Muscle layer of colon (tissue), 2 donors: ENCODE measurements around the gene CES3.

Experiments
- H3K27ac ChIP-seq: one replicate; pipeline ENCODE4 v1.7.0; 2013; ENCODE audit warnings: low read depth, mild to moderate bottlenecking, low read length, moderate library complexity
- H3K27me3 ChIP-seq, 2 donors: one replicate each; pipeline ENCODE4 v1.7.0; 2013; ENCODE audit warnings: low read length in 2 of 2, mild to moderate bottlenecking in 2 of 2; ENCODE audit not compliant: insufficient read depth in 2 of 2, control insufficient read depth in 1 of 2
- H3K36me3 ChIP-seq: one replicate; pipeline ENCODE4 v1.7.0; 2013; ENCODE audit warnings: mild to moderate bottlenecking, low read length; ENCODE audit not compliant: insufficient read depth
- H3K4me1 ChIP-seq: one replicate; pipeline ENCODE4 v1.7.0; 2013; ENCODE audit warnings: mild to moderate bottlenecking, low read length; ENCODE audit not compliant: insufficient read depth
- H3K4me3 ChIP-seq, 2 donors: one replicate each; pipeline ENCODE4 v1.7.0; 2013; ENCODE audit warnings: low read length in 2 of 2, low read depth in 1 of 2, mild to moderate bottlenecking in 1 of 2, moderate library complexity in 1 of 2
- H3K9ac ChIP-seq: one replicate; pipeline ENCODE4 v1.7.0; 2013; ENCODE audit warnings: low read length
- H3K9me3 ChIP-seq: one replicate; pipeline ENCODE4 v1.7.0; 2013; ENCODE audit warnings: mild to moderate bottlenecking, low read length
- donor health status: abdominal sarcoma.
- donor health status: Adenocarcinoma of cecum.

CES3 gene

GRCh38 chr16:66920299-66920590, 40.8 kb upstream of the CES3 start:
- peaks cover 15% of the 10 kb centered on the region for H3K4me1 ChIP-seq
- no peak overlapping the region for H3K27ac ChIP-seq
- no peaks in the 10 kb centered on the region for H3K9me3 ChIP-seq
- H3K27me3 ChIP-seq, result no peaks in the 10 kb centered on the region
- H3K4me3 ChIP-seq, result no peak overlapping the region
- no peaks in the 10 kb centered on the region for H3K36me3 ChIP-seq
- H3K9ac ChIP-seq, result no peak overlapping the region

GRCh38 chr16:66920924-66921680, 40.0 kb upstream of the CES3 start:
- Histone ChIP-seq H3K27me3 (no peaks in the 10 kb centered on the region), H3K27ac (no peak overlapping the region), H3K4me3 (no peak overlapping the region), H3K9me3 (no peaks in the 10 kb centered on the region), H3K9ac (no peak overlapping the region), H3K4me1 (peaks cover 21% of the 10 kb centered on the region), H3K36me3 (no peaks in the 10 kb centered on the region)

- H3K9me3 ChIP-seq, result no peaks in the 10 kb centered on the region
- no peak overlapping the region for H3K27ac ChIP-seq
Measured at GRCh38 chr16:66921729-66922450, 39.2 kb upstream of the CES3 start.

GRCh38 chr16:66923247-66923731, 37.8 kb upstream of the CES3 start:
- peak overlapping the region in 1 of 2 donors; percentile 36 for H3K4me3 ChIP-seq
- no peaks in the 10 kb centered on the region for H3K36me3 ChIP-seq
- peaks cover 26% of the 10 kb centered on the region for H3K4me1 ChIP-seq
- no peak overlapping the region for H3K9ac ChIP-seq
- H3K9me3 ChIP-seq, result no peaks in the 10 kb centered on the region
- peak overlapping the region; percentile 28 for H3K27ac ChIP-seq
- H3K27me3 ChIP-seq, result no peaks in the 10 kb centered on the region

More at GRCh38 chr16:66921729-66922450, 39.2 kb upstream of the CES3 start:
- H3K4me3 ChIP-seq, result no peak overlapping the region
- H3K36me3 ChIP-seq, result no peaks in the 10 kb centered on the region
- no peak overlapping the region for H3K9ac ChIP-seq
- no peaks in the 10 kb centered on the region for H3K27me3 ChIP-seq
- H3K4me1 ChIP-seq, result peaks cover 26% of the 10 kb centered on the region

GRCh38 chr16:66923866-66924265, 37.2 kb upstream of the CES3 start:
- Histone ChIP-seq H3K36me3 (no peaks in the 10 kb centered on the region), H3K9ac (no peak overlapping the region), H3K9me3 (no peaks in the 10 kb centered on the region), H3K27me3 (no peaks in the 10 kb centered on the region), H3K27ac (peak overlapping the region; percentile 28), H3K4me3 (peak overlapping the region in 1 of 2 donors; percentile 36), H3K4me1 (peaks cover 26% of the 10 kb centered on the region)

GRCh38 chr16:66924527-66925321, 36.3 kb upstream of the CES3 start:
- Histone ChIP-seq H3K9me3 (no peaks in the 10 kb centered on the region), H3K27me3 (no peaks in the 10 kb centered on the region), H3K36me3 (no peaks in the 10 kb centered on the region), H3K4me1 (peaks cover 26% of the 10 kb centered on the region), H3K27ac (peak overlapping the region; percentile 83), H3K4me3 (peak overlapping the region; percentile 56 to 67), H3K9ac (no peak overlapping the region)

- Histone ChIP-seq H3K4me1 (peaks cover 26% of the 10 kb centered on the region), H3K9me3 (no peaks in the 10 kb centered on the region), H3K4me3 (peak within 1 kb of the TSS; percentile 56 to 67), H3K9ac (no peak within 1 kb of the TSS), H3K27me3 (no peaks in the 10 kb centered on the region), H3K36me3 (no peaks in the 10 kb centered on the region), H3K27ac (peak within 1 kb of the TSS; percentile 83)
Measured at GRCh38 chr16:66925322-66925840, 35.7 kb upstream of the CES3 start, which contains the start of gene RRAD. Gene RRAD (minus strand): TSS chr16:66925535. CDS start chr16:66925179, 356 bp downstream.

GRCh38 chr16:66926171-66926947, 34.7 kb upstream of the CES3 start:
- Histone ChIP-seq H3K9ac (no peak overlapping the region), H3K27me3 (no peaks in the 10 kb centered on the region)

GRCh38 chr16:66926961-66927436, 34.1 kb upstream of the CES3 start:
- Histone ChIP-seq H3K36me3 (no peaks in the 10 kb centered on the region), H3K4me3 (no peak overlapping the region), H3K9me3 (no peaks in the 10 kb centered on the region), H3K4me1 (peaks cover 26% of the 10 kb centered on the region), H3K9ac (no peak overlapping the region), H3K27ac (no peak overlapping the region), H3K27me3 (no peaks in the 10 kb centered on the region)

More at GRCh38 chr16:66926171-66926947, 34.7 kb upstream of the CES3 start:
- H3K9me3 ChIP-seq, result no peaks in the 10 kb centered on the region
- H3K4me1 ChIP-seq, result peaks cover 26% of the 10 kb centered on the region
- H3K36me3 ChIP-seq, result no peaks in the 10 kb centered on the region
- H3K27ac ChIP-seq, result peak overlapping the region; percentile 83
- H3K4me3 ChIP-seq, result peak overlapping the region in 1 of 2 donors; percentile 2

- no peaks in the 10 kb centered on the region for H3K27me3 ChIP-seq
- H3K4me3 ChIP-seq, result no peak overlapping the region
- no peaks in the 10 kb centered on the region for H3K36me3 ChIP-seq
- no peak overlapping the region for H3K9ac ChIP-seq
- peaks cover 31% of the 10 kb centered on the region for H3K4me1 ChIP-seq
- H3K9me3 ChIP-seq, result no peaks in the 10 kb centered on the region
- no peak overlapping the region for H3K27ac ChIP-seq
Measured at GRCh38 chr16:66927918-66928649, 33.0 kb upstream of the CES3 start.
